ENCODE data around the gene PYGO2.
A peak's percentile ranks its signal among the peaks of the same experiment; 100 is the strongest.
"Not testable (repeated sequence)": the region's sequence is repeated elsewhere in the genome, so short reads cannot be mapped to it uniquely, and the experiment has no call there.

Gene PYGO2

DNA sequence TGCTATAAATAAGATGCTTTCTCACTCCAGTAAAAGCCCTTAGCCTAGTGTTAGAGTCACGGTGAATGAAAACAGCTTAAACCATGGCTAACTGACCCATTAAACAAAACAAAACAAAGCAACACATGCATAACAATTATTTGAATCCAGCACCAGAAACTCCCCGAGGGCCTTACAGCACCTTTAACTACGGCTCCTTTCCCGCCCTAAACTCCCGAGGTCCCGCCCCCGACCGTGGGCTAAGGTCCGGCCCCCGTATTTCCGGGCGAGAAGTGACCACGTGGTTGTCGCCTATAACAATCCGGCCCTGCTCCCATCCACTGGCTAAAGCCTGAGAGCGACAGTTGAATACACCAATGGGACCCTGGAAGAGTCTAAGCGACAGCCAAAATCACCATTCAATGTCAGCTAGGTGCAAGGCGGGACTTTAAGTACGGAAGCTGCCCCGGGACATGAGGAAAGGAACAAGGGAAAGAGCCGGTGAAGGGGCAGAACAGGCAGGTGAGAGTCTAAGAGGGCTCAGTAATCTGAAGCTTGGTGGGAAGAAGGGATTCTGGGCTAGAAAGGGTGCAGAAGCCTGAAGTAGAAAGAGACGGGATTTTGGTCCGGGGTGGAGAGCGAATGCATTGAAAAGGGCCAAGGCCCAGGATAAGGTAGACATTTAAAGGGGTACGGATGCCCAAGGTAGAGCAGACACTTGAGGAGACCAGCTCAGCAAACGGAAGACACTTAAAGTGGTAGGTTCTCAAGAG, 21.5 kb upstream of the PYGO2 start, which contains the start of gene FLAD1:
TSS of gene FLAD1 (plus strand) at position 448 of the 752 bp plus-strand sequence. CDS start 351 bp downstream, outside the sequence.
- Histone ChIP-seq H3K4me1 (ENCODE audit: control extremely low read depth in 1 of 4, control insufficient read depth in 4 of 4, insufficient read depth in 4 of 4, low read length in 3 of 4) (peaks cover 13 to 28% (median 28%) of the 10 kb centered on the region in 4 experiments), H3K9me3 (ENCODE audit: control extremely low read depth in 1 of 5, control insufficient read depth in 4 of 5, insufficient read depth in 2 of 5, low read depth in 1 of 5, low read length in 4 of 5) (no peaks in the 10 kb centered on the region), H3K4me3 (ENCODE audit: control insufficient read depth in 1 of 7, extremely low read depth in 1 of 7, insufficient read depth in 4 of 7, low read depth in 2 of 7, low read length in 6 of 7) (peak within 1 kb of the TSS; percentile 70 to 99 (median 81)), H3K27me3 (replicated peaks in 2 of 5; ENCODE audit: control insufficient read depth in 4 of 5, insufficient read depth in 5 of 5, low read length in 4 of 5) (no peaks in the 10 kb centered on the region), H3K36me3 (ENCODE audit: control insufficient read depth in 4 of 4, insufficient read depth in 4 of 4, low read length in 3 of 4) (peaks cover 3 to 25% (median 11%) of the 10 kb centered on the region in 4 experiments), H3K27ac (ENCODE audit: insufficient read depth in 1 of 2, low read depth in 1 of 2, low read length in 2 of 2, poor library complexity in 1 of 2, severe bottlenecking in 2 of 2) (peak within 1 kb of the TSS; percentile 76 to 83)
- peak; percentile 99 to 100 (median 99) for DNase-seq
- CTCF ChIA-PET: interaction anchor here (1.0 to 20.2 kb wide), 6 partner anchors 9 to 75 kb away, joined by 3 to 320 read pairs (median 6); partner anchors contain the start of genes CKS1B, LENEP, PBXIP1 and PMVK
- WGBS (ENCODE audit: insufficient coverage): 1% methylated on average over 26 of the region's 26 CpGs
- POLR2A ChIA-PET: interaction anchor here (0.6 to 1.0 kb wide), 3 partner anchors 9 to 12 kb away, joined by 3 to 4 read pairs (median 3); partner anchors contain the start of gene SHC1

GRCh38 chr1:154982341-154982740, 20.8 kb upstream of the PYGO2 start:
- H3K4me1 ChIP-seq (ENCODE audit: control extremely low read depth in 1 of 4, control insufficient read depth in 4 of 4, insufficient read depth in 4 of 4, low read length in 3 of 4): peaks cover 20 to 35% (median 35%) of the 10 kb centered on the region in 4 experiments
- 65% methylated on average over 3 of the region's 6 CpGs for WGBS (ENCODE audit: insufficient coverage)
- peak overlapping the region in 1 of 2 experiments; percentile 57 for H3K27ac ChIP-seq (ENCODE audit: insufficient read depth in 1 of 2, low read depth in 1 of 2, low read length in 2 of 2, poor library complexity in 1 of 2, severe bottlenecking in 2 of 2)
- no peak for DNase-seq
- CTCF ChIA-PET: interaction anchor here (1.1 to 20.2 kb wide), 5 partner anchors 9 to 77 kb away, joined by 3 to 320 read pairs (median 9); partner anchors contain the start of genes CKS1B, LENEP and ZBTB7B
- POLR2A ChIA-PET: interaction anchor here (1.0 kb wide), 1 partner anchor 9 kb away, joined by 4 read pairs; no protein-coding TSS in a partner anchor
- no peaks in the 10 kb centered on the region for H3K27me3 ChIP-seq (replicated peaks in 2 of 5; ENCODE audit: control insufficient read depth in 4 of 5, insufficient read depth in 5 of 5, low read length in 4 of 5)
- H3K36me3 ChIP-seq (ENCODE audit: control insufficient read depth in 4 of 4, insufficient read depth in 4 of 4, low read length in 3 of 4): peaks cover 0 to 19% (median 5%) of the 10 kb centered on the region in 4 experiments
- no peaks in the 10 kb centered on the region for H3K9me3 ChIP-seq (ENCODE audit: control extremely low read depth in 1 of 5, control insufficient read depth in 4 of 5, insufficient read depth in 2 of 5, low read depth in 1 of 5, low read length in 4 of 5)
- H3K4me3 ChIP-seq (ENCODE audit: control insufficient read depth in 1 of 7, extremely low read depth in 1 of 7, insufficient read depth in 4 of 7, low read depth in 2 of 7, low read length in 6 of 7): peak overlapping the region in 6 of 7 experiments; percentile 76 to 99 (median 81)

DNA sequence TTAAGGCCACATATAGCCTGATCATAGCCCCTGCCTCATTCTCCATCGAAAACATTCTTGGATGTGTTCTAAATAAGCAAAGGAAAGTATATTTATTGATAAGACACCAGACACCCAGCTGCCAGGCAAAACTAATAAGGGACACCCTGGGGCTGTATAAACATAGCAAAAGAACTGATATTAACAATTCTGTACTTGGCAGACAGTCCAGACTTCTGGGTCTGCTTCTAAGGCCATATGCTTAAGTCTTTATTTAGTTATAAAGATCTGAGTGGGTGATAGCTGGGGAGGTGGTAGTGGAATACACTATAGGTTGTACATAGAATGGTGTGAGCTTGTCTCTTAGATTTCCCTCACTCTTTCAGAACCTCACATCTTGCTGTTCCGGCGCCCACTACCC, 16.8 kb upstream of the PYGO2 start:
- Histone ChIP-seq H3K4me1 (ENCODE audit: control extremely low read depth in 1 of 4, control insufficient read depth in 4 of 4, insufficient read depth in 4 of 4, low read length in 3 of 4) (peaks cover 38 to 50% (median 49%) of the 10 kb centered on the region in 4 experiments), H3K36me3 (ENCODE audit: control insufficient read depth in 4 of 4, insufficient read depth in 4 of 4, low read length in 3 of 4) (peaks cover 0 to 16% (median 4%) of the 10 kb centered on the region in 4 experiments), H3K4me3 (ENCODE audit: control insufficient read depth in 1 of 7, extremely low read depth in 1 of 7, insufficient read depth in 4 of 7, low read depth in 2 of 7, low read length in 6 of 7) (peak overlapping the region in 1 of 7 experiments; percentile 26), H3K27me3 (replicated peaks in 2 of 5; ENCODE audit: control insufficient read depth in 4 of 5, insufficient read depth in 5 of 5, low read length in 4 of 5) (no peaks in the 10 kb centered on the region), H3K9me3 (ENCODE audit: control extremely low read depth in 1 of 5, control insufficient read depth in 4 of 5, insufficient read depth in 2 of 5, low read depth in 1 of 5, low read length in 4 of 5) (no peaks in the 10 kb centered on the region), H3K27ac (ENCODE audit: insufficient read depth in 1 of 2, low read depth in 1 of 2, low read length in 2 of 2, poor library complexity in 1 of 2, severe bottlenecking in 2 of 2) (peak overlapping the region; percentile 11 to 98)
- WGBS (ENCODE audit: insufficient coverage): no CpG with 5 or more reads among the region's 3 CpGs
- POLR2A ChIA-PET: no interaction called here
- CTCF ChIA-PET: interaction anchor here (1.0 to 20.2 kb wide), 7 partner anchors 9 to 82 kb away, joined by 3 to 320 read pairs (median 6); partner anchors contain the start of genes LENEP, PBXIP1 and ZBTB7B
- no peak for DNase-seq

DNA sequence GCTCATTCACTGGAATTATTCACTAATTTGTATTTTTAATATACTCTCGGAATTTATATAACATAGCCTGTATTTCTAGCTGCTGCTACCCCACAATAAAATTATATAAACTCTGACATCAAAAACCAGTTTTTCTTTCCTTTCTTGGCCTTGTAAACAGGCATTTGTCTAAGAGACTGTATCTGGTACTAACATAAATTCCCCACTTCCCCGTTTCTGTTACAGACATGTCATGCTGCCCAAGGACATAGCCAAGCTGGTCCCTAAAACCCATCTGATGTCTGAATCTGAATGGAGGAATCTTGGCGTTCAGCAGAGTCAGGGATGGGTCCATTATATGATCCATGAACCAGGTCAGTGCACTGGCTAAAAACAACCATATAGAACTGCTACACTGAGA, 16.2 kb upstream of the PYGO2 start:
- H3K9me3 ChIP-seq (ENCODE audit: control extremely low read depth in 1 of 5, control insufficient read depth in 4 of 5, insufficient read depth in 2 of 5, low read depth in 1 of 5, low read length in 4 of 5); H3K27me3 ChIP-seq (replicated peaks in 2 of 5; ENCODE audit: control insufficient read depth in 4 of 5, insufficient read depth in 5 of 5, low read length in 4 of 5): not testable (repeated sequence)
- CTCF ChIA-PET: interaction anchor here (1.1 to 20.2 kb wide), 4 partner anchors 10 to 82 kb away, joined by 4 to 320 read pairs (median 14); partner anchors contain the start of genes LENEP, PBXIP1 and ZBTB7B
- POLR2A ChIA-PET: interaction anchor here (0.6 kb wide), 1 partner anchor 34 kb away, joined by 3 read pairs; no protein-coding TSS in a partner anchor
- H3K4me1 ChIP-seq (ENCODE audit: control extremely low read depth in 1 of 4, control insufficient read depth in 4 of 4, insufficient read depth in 4 of 4, low read length in 3 of 4): peaks cover 38 to 54% (median 53%) of the 10 kb centered on the region in 4 experiments
- H3K27ac ChIP-seq (ENCODE audit: insufficient read depth in 1 of 2, low read depth in 1 of 2, low read length in 2 of 2, poor library complexity in 1 of 2, severe bottlenecking in 2 of 2): peak overlapping the region; percentile 11 to 98
- WGBS (ENCODE audit: insufficient coverage): 40% methylated on average over 1 of the region's 3 CpGs
- peak overlapping the region in 3 of 7 experiments; percentile 21 to 45 (median 26) for H3K4me3 ChIP-seq (ENCODE audit: control insufficient read depth in 1 of 7, extremely low read depth in 1 of 7, insufficient read depth in 4 of 7, low read depth in 2 of 7, low read length in 6 of 7)
- DNase-seq: peak in 1 of 3 donors; percentile 34
- H3K36me3 ChIP-seq (ENCODE audit: control insufficient read depth in 4 of 4, insufficient read depth in 4 of 4, low read length in 3 of 4): peaks cover 0 to 16% (median 4%) of the 10 kb centered on the region in 4 experiments

GRCh38 chr1:154975409-154976059, 14.0 kb upstream of the PYGO2 start:
- Histone ChIP-seq H3K27me3 (replicated peaks in 2 of 5; ENCODE audit: control insufficient read depth in 4 of 5, insufficient read depth in 5 of 5, low read length in 4 of 5) (no peaks in the 10 kb centered on the region), H3K4me1 (ENCODE audit: control extremely low read depth in 1 of 4, control insufficient read depth in 4 of 4, insufficient read depth in 4 of 4, low read length in 3 of 4) (peaks cover 32 to 64% (median 61%) of the 10 kb centered on the region in 4 experiments), H3K9me3 (ENCODE audit: control extremely low read depth in 1 of 5, control insufficient read depth in 4 of 5, insufficient read depth in 2 of 5, low read depth in 1 of 5, low read length in 4 of 5) (no peaks in the 10 kb centered on the region), H3K36me3 (ENCODE audit: control insufficient read depth in 4 of 4, insufficient read depth in 4 of 4, low read length in 3 of 4) (peaks cover 0 to 12% (median 4%) of the 10 kb centered on the region in 4 experiments), H3K4me3 (ENCODE audit: control insufficient read depth in 1 of 7, extremely low read depth in 1 of 7, insufficient read depth in 4 of 7, low read depth in 2 of 7, low read length in 6 of 7) (peak overlapping the region; percentile 49 to 97 (median 89)), H3K27ac (ENCODE audit: insufficient read depth in 1 of 2, low read depth in 1 of 2, low read length in 2 of 2, poor library complexity in 1 of 2, severe bottlenecking in 2 of 2) (peak overlapping the region; percentile 91 to 98)
- DNase-seq: peak; percentile 59 to 78 (median 74)
- WGBS (ENCODE audit: insufficient coverage): 0% methylated on average over 19 of the region's 24 CpGs
- POLR2A ChIA-PET: no interaction called here
- CTCF ChIA-PET: interaction anchor here (1.2 to 20.2 kb wide), 4 partner anchors 11 to 109 kb away, joined by 3 to 320 read pairs (median 5); partner anchors contain the start of genes ADAM15, LENEP and ZBTB7B

GRCh38 chr1:154974808-154975408, 13.3 kb upstream of the PYGO2 start:
- Histone ChIP-seq H3K36me3 (ENCODE audit: control insufficient read depth in 4 of 4, insufficient read depth in 4 of 4, low read length in 3 of 4) (peaks cover 0 to 12% (median 4%) of the 10 kb centered on the region in 4 experiments), H3K4me3 (ENCODE audit: control insufficient read depth in 1 of 7, extremely low read depth in 1 of 7, insufficient read depth in 4 of 7, low read depth in 2 of 7, low read length in 6 of 7) (peak overlapping the region; percentile 64 to 97 (median 89)), H3K9me3 (ENCODE audit: control extremely low read depth in 1 of 5, control insufficient read depth in 4 of 5, insufficient read depth in 2 of 5, low read depth in 1 of 5, low read length in 4 of 5) (no peaks in the 10 kb centered on the region), H3K27ac (ENCODE audit: insufficient read depth in 1 of 2, low read depth in 1 of 2, low read length in 2 of 2, poor library complexity in 1 of 2, severe bottlenecking in 2 of 2) (peak overlapping the region; percentile 91 to 98), H3K27me3 (replicated peaks in 2 of 5; ENCODE audit: control insufficient read depth in 4 of 5, insufficient read depth in 5 of 5, low read length in 4 of 5) (no peaks in the 10 kb centered on the region), H3K4me1 (ENCODE audit: control extremely low read depth in 1 of 4, control insufficient read depth in 4 of 4, insufficient read depth in 4 of 4, low read length in 3 of 4) (peaks cover 32 to 70% (median 67%) of the 10 kb centered on the region in 4 experiments)
- WGBS (ENCODE audit: insufficient coverage): 0% methylated on average over 29 of the region's 30 CpGs
- ChIA-PET CTCF (interaction anchor here (1.4 to 20.2 kb wide), 5 partner anchors 9 to 110 kb away, joined by 3 to 320 read pairs (median 6); partner anchors contain the start of genes FLAD1, LENEP and ZBTB7B), POLR2A (interaction anchor here (0.8 to 1.5 kb wide), 2 partner anchors 14 to 20 kb away, joined by 3 to 5 read pairs; partner anchors contain the start of gene PYGO2)
- peak; percentile 94 to 97 (median 96) for DNase-seq

All from common myeloid progenitor, CD34-positive (primary cell).